B cell (primary cell): ENCODE data around the gene CORO1C.

Source experiments
- CTCF ChIP-seq: fragments of 200-600 bp; IDR thresholded peaks from one replicate; pipeline ENCODE4 v1.8.0; 2022; ENCODE audit warnings: antibody characterized with exemption, mild to moderate bottlenecking
- EZH2 ChIP-seq: IDR thresholded peaks from 2 replicates; pipeline ENCODE4 v1.6.1; 2012; ENCODE audit warnings: borderline replicate concordance, low read depth, mild to moderate bottlenecking, moderate library complexity, low read length; ENCODE audit not compliant: insufficient read depth, poor library complexity, severe bottlenecking

GRCh38 chr12:108752387-108752786 lies 21.1 kb upstream of the CORO1C start:
- no peak for TF ChIP-seq CTCF
- TF ChIP-seq EZH2, result no peak
